Liver (tissue), 9 donors: ENCODE measurements around the gene ADCY9. TPM values are rescaled to one million over a fixed set of nuclear protein-coding genes. Genes with fewer than 3 reads are reported as not detected.

Source experiments
- DNase-seq: peaks from one replicate; pipeline ENCODE4 v3.0.0-alpha.2; 2017; ENCODE audit warnings: low spot score
- H3K27ac ChIP-seq, 2 donors: one replicate each; pipeline ENCODE4 v1.7.0; 2013; ENCODE audit warnings: inconsistent platforms in 2 of 2, low read length in 2 of 2, control low read depth in 1 of 2, low read depth in 1 of 2, mild to moderate bottlenecking in 1 of 2
- H3K27me3 ChIP-seq, 4 donors: one replicate each; pipeline versions ENCODE4 v1.6.1 to v1.7.0; 2013; ENCODE audit warnings: low read length in 3 of 4, inconsistent platforms in 1 of 4, mild to moderate bottlenecking in 1 of 4, moderate library complexity in 1 of 4; ENCODE audit not compliant: control insufficient read depth in 4 of 4, insufficient read depth in 4 of 4
- H3K36me3 ChIP-seq, 4 donors: one replicate each; pipeline versions ENCODE4 v1.6.1 to v1.7.0; 2013; ENCODE audit warnings: low read length in 3 of 4, mild to moderate bottlenecking in 3 of 4, low read depth in 1 of 4, moderate library complexity in 1 of 4; ENCODE audit not compliant: control insufficient read depth in 4 of 4, insufficient read depth in 3 of 4
- H3K4me1 ChIP-seq, 4 donors: one replicate each; pipeline versions ENCODE4 v1.6.1 to v1.7.0; 2013; ENCODE audit warnings: low read length in 3 of 4, mild to moderate bottlenecking in 3 of 4, moderate library complexity in 1 of 4; ENCODE audit not compliant: control insufficient read depth in 4 of 4, insufficient read depth in 4 of 4
- H3K4me3 ChIP-seq, 3 donors: one replicate each; pipeline versions ENCODE4 v1.6.1 to v1.7.0; 2013; ENCODE audit warnings: low read length in 3 of 3, control low read depth in 1 of 3, low read depth in 1 of 3, mild to moderate bottlenecking in 1 of 3
- H3K9ac ChIP-seq, 2 donors: one replicate each; pipeline ENCODE4 v1.7.0; 2013; ENCODE audit warnings: low read length in 2 of 2, mild to moderate bottlenecking in 2 of 2, moderate library complexity in 2 of 2, control low read depth in 1 of 2, low read depth in 1 of 2
- H3K9me3 ChIP-seq, 4 donors: one replicate each; pipeline versions ENCODE4 v1.6.1 to v1.7.0; 2013; ENCODE audit warnings: low read length in 3 of 4; ENCODE audit not compliant: control insufficient read depth in 4 of 4
- EGR1 ChIP-seq, 2 donors: IDR thresholded peaks; 2 replicates each; pipeline ENCODE4 v1.6.1; 2016 to 2018; ENCODE audit warnings: antibody characterized with exemption in 2 of 2, low read depth in 2 of 2
- FOXA1 ChIP-seq: IDR thresholded peaks from 2 replicates; pipeline ENCODE4 v1.6.1; 2016; ENCODE audit warnings: antibody characterized with exemption
- FOXA2 ChIP-seq: IDR thresholded peaks from 2 replicates; pipeline ENCODE4 v1.6.1; 2016; ENCODE audit warnings: antibody characterized with exemption
- HNF4A ChIP-seq, 2 donors: conservative IDR thresholded peaks; 2 replicates each; pipeline ENCODE4 v1.6.1; 2016; ENCODE audit warnings: antibody characterized with exemption in 2 of 2, mild to moderate bottlenecking in 2 of 2
- HNF4G ChIP-seq: IDR thresholded peaks from 2 replicates; pipeline ENCODE4 v1.6.1; 2016; ENCODE audit warnings: antibody characterized with exemption
- JUND ChIP-seq, 2 donors: IDR thresholded peaks; 2 replicates each; pipeline ENCODE4 v1.6.1; 2016; ENCODE audit warnings: antibody characterized with exemption in 2 of 2
- NR2F2 ChIP-seq: IDR thresholded peaks from 2 replicates; pipeline ENCODE4 v1.6.1; 2016; ENCODE audit warnings: antibody characterized with exemption
- YY1 ChIP-seq: IDR thresholded peaks from 2 replicates; pipeline ENCODE4 v1.6.1; 2016; ENCODE audit warnings: antibody characterized with exemption, mild to moderate bottlenecking
- WGBS: extraction: QIAGEN DNeasy Blood & Tissue Kit; methylation state at CpG from one replicate; pipeline ENCODE4 v1.1.7; 2013; 5-methylcytosine and 5-hydroxymethylcytosine counted together
- polyA plus RNA-seq, 2 donors: library from polyadenylated mRNA; stranded (reverse) in 1 of 2; unstranded in 1 of 2; fragments of 200-250 nt in 1 of 2; fragments of >200 nt in 1 of 2; fragmentation: Nextera tagmentation in 1 of 2; extraction: Ambion mirVana in 1 of 2; gene quantifications; one replicate each; pipeline versions ENCODE4 v1.2.1 to v1.2.3, GENCODE V29; 2013 to 2015
- total RNA-seq, 2 donors: library from RNA; depleted of rRNA; stranded (reverse); fragments of >200 nt; gene quantifications; one replicate each; pipeline ENCODE4 v1.2.3, GENCODE V29; 2014
- TF ChIP-seq, protein P1 (sequence below): IDR thresholded peaks from 2 replicates; pipeline ENCODE4 v1.6.1; 2016; ENCODE audit warnings: antibody characterized with exemption
- TF ChIP-seq, protein P2 (sequence below): IDR thresholded peaks from 2 replicates; pipeline ENCODE4 v1.6.1; 2016; ENCODE audit warnings: antibody characterized with exemption
- donor health status: healthy.
- donor health status: healthy.
- donor health status: healthy.
- donor health status: healthy.
- donor health status: healthy.

The ADCY9 gene
- total and polyA plus RNA-seq, 4 donors, result 3.6 to 25.1 (median 11.0) TPM

DNA sequence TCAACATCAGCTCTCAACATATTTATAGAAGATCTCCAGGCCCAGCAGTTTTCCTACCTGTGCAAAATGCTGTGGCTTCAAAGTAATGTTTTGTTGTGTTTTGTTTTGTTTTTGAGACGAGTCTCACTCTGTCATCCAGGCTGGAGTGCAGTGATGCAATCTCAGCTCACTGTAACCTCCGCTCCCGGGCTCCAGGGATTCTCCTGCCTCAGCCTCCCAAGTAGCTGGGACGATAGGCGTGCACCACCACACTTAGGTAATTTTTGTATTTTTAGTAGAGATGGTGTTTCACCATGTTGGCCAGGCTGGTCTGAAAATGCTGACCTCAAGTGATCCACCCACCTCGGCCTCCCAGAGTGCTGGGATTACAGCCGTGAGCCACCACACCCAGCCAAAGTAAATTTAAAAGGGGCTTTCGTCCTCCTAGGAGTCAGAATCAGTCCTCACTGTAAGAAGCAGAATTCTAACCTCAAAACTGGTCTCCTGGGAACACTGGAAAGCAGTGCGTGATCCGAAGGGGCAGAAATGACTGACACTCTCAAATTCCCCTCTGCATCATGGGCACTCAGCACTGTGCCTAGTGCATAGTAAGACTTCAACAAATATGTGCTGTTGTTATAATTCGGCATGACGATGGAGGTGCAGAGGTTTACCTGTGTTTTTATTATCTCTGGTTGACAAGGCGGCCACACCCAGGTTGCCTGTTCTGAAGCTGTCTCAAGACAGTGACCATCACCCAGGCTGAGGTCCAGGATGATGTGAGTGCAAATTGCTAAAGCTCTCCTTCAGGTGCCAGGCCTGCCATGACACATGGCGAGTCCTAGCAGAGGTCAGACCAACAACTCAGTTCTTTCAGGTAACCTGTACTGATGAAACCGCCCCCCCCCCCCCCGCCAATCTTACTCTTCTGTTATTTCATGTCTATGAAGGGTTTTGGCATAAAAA lies 59.8 kb downstream of the ADCY9 start:
- H3K4me1 ChIP-seq, result peaks cover 2 to 30% (median 18%) of the 10 kb centered on the region in 4 donors
- H3K27ac ChIP-seq, result no peak overlapping the region
- H3K27me3 ChIP-seq, result no peaks in the 10 kb centered on the region
- WGBS, result 88% methylated on average over 16 of the region's 16 CpGs
- no peaks in the 10 kb centered on the region for H3K36me3 ChIP-seq
- no peak overlapping the region for H3K4me3 ChIP-seq
- TF ChIP-seq YY1 (no peak), NR2F2 (no peak), HNF4G (no peak), JUND (IDR thresholded peaks at IDR 0.05) (no peak), FOXA1 (no peak), EGR1 (IDR thresholded peaks at IDR 0.05; ENCODE audit: low read depth in 2 of 2) (no peak), FOXA2 (no peak), HNF4A (conservative IDR thresholded peaks at IDR 0.05) (no peak)
- TF ChIP-seq, protein P1, sequence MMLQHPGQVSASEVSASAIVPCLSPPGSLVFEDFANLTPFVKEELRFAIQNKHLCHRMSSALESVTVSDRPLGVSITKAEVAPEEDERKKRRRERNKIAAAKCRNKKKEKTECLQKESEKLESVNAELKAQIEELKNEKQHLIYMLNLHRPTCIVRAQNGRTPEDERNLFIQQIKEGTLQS, result no peak
- TF ChIP-seq, protein P2, sequence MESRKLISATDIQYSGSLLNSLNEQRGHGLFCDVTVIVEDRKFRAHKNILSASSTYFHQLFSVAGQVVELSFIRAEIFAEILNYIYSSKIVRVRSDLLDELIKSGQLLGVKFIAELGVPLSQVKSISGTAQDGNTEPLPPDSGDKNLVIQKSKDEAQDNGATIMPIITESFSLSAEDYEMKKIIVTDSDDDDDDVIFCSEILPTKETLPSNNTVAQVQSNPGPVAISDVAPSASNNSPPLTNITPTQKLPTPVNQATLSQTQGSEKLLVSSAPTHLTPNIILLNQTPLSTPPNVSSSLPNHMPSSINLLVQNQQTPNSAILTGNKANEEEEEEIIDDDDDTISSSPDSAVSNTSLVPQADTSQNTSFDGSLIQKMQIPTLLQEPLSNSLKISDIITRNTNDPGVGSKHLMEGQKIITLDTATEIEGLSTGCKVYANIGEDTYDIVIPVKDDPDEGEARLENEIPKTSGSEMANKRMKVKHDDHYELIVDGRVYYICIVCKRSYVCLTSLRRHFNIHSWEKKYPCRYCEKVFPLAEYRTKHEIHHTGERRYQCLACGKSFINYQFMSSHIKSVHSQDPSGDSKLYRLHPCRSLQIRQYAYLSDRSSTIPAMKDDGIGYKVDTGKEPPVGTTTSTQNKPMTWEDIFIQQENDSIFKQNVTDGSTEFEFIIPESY, result no peak
- no peak overlapping the region for H3K9ac ChIP-seq
- no peak for DNase-seq
- H3K9me3 ChIP-seq, result no peaks in the 10 kb centered on the region

DNA sequence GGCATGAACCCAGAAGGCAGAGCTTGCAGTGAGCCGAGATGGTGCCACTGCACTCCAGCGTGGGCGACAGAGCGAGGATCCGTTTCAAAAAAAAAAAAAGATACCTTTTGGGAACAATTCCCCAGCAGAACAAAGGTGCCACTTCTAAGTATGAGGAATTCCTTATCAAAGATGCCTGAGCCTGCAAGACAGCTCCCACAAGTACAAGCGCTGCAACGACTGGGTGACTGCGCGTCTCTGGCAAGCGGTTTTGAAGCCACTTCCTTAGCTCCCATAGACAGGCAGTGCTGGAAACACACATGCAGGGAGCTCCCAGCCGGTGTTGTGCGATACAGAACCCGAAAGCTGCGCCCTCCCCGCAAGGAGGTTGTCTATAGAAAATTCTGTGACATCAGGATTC lies 60.5 kb downstream of the ADCY9 start:
- 94% methylated on average over 15 of the region's 15 CpGs for WGBS
- no peak overlapping the region for H3K27ac ChIP-seq

More for the DNA sequence above, 60.5 kb downstream of the ADCY9 start:
- H3K4me1 ChIP-seq, result peaks cover 2 to 30% (median 18%) of the 10 kb centered on the region in 4 donors
- H3K27me3 ChIP-seq, result no peaks in the 10 kb centered on the region
- TF ChIP-seq FOXA2 (no peak), HNF4A (conservative IDR thresholded peaks at IDR 0.05) (no peak), EGR1 (IDR thresholded peaks at IDR 0.05; ENCODE audit: low read depth in 2 of 2) (no peak)
- TF ChIP-seq, protein P2, result no peak
- DNase-seq, result no peak
- no peaks in the 10 kb centered on the region for H3K9me3 ChIP-seq
- no peak overlapping the region for H3K4me3 ChIP-seq
- no peaks in the 10 kb centered on the region for H3K36me3 ChIP-seq
- no peak overlapping the region for H3K9ac ChIP-seq
